DND-41 (cell line): ENCODE measurements around the gene ACTL9.

Experiments used
- CTCF ChIP-seq: IDR thresholded peaks from 2 replicates; pipeline ENCODE4 v1.5.1; 2012; ENCODE audit warnings: borderline replicate concordance, low read length, moderate library complexity, mild to moderate bottlenecking; ENCODE audit not compliant: poor library complexity, severe bottlenecking; ENCODE audit errors: extremely low read depth
- EZH2 ChIP-seq: IDR thresholded peaks from 3 replicates; pipeline ENCODE4 v1.6.1; 2012; ENCODE audit warnings: borderline replicate concordance, low read depth, mild to moderate bottlenecking, moderate library complexity, low read length, inconsistent platforms; ENCODE audit not compliant: severe bottlenecking

- TF ChIP-seq CTCF = no peak
- no peak for TF ChIP-seq EZH2
These were observed 17.1 kb downstream of the ACTL9 start for GRCh38 chr19:8681345-8682029.
